Right atrium auricular region (tissue), 2 donors: ENCODE results near the gene ZNF334. TPM values are rescaled to one million over a fixed set of nuclear protein-coding genes. Genes with fewer than 3 reads are reported as not detected.

Experiments used
- DNase-seq: peaks from one replicate; pipeline ENCODE4 v3.0.0-alpha.2; 2019; ENCODE audit warnings: low spot score
- H3K27ac ChIP-seq, 2 donors: fragments of 200-600 bp; sonication (generic); 1 replicate in 1 of 2; 2 replicates in 1 of 2; pipeline ENCODE4 v1.5.1; 2016 to 2019
- H3K27me3 ChIP-seq, 2 donors: fragments of 200-600 bp; sonication (generic); one replicate each; pipeline versions ENCODE4 v1.5.1 to v1.6.0; 2017 to 2019
- H3K36me3 ChIP-seq: fragments of 200-600 bp; sonication (generic); one replicate; pipeline ENCODE4 v1.5.1; 2016
- H3K4me1 ChIP-seq, 2 donors: fragments of 200-600 bp; sonication (generic); one replicate each; pipeline versions ENCODE4 v1.5.1 to v1.6.0; 2017 to 2019
- H3K4me3 ChIP-seq, 2 donors: fragments of 200-600 bp; sonication (generic); 1 replicate in 1 of 2; 2 replicates in 1 of 2; pipeline ENCODE4 v1.5.1; 2017 to 2019; ENCODE audit warnings: mild to moderate bottlenecking in 1 of 2, moderate library complexity in 1 of 2
- H3K9me3 ChIP-seq, 2 donors: fragments of 200-600 bp; sonication (generic); one replicate each; pipeline ENCODE4 v1.5.1; 2019
- CTCF ChIP-seq, 2 donors: fragments of 200-600 bp; sonication (generic); IDR thresholded peaks; one replicate each; pipeline ENCODE4 v1.5.1; 2019; ENCODE audit warnings: antibody characterized with exemption in 2 of 2
- total RNA-seq, 2 donors: library from RNA; depleted of rRNA; stranded (reverse); fragments of >200 nt; gene quantifications; one replicate each; pipeline ENCODE4 v1.1.0, GENCODE V29; 2016

The ZNF334 gene
- total RNA-seq, 2 donors from 2014 or later = 0.79 to 1.3 TPM

GRCh38 chr20:46552460-46553420, 39.4 kb upstream of the ZNF334 start:
- Histone ChIP-seq H3K36me3 (no peaks in the 10 kb centered on the region), H3K27ac (no peak overlapping the region), H3K9me3 (no peaks in the 10 kb centered on the region), H3K4me1 (no peaks in the 10 kb centered on the region), H3K27me3 (no peaks in the 10 kb centered on the region), H3K4me3 (no peak overlapping the region)
- no peak for TF ChIP-seq CTCF (IDR thresholded peaks at IDR 0.05)
- no peak for DNase-seq

- H3K36me3 ChIP-seq = no peaks in the 10 kb centered on the region
- no peaks in the 10 kb centered on the region for H3K27me3 ChIP-seq
- H3K4me1 ChIP-seq = no peaks in the 10 kb centered on the region
- no peak for DNase-seq
- TF ChIP-seq CTCF (IDR thresholded peaks at IDR 0.05) = no peak
- H3K4me3 ChIP-seq = no peak overlapping the region
- H3K27ac ChIP-seq = no peak overlapping the region
- no peaks in the 10 kb centered on the region for H3K9me3 ChIP-seq
Measured at GRCh38 chr20:46551522-46552381, 38.4 kb upstream of the ZNF334 start.

GRCh38 chr20:46550461-46550860, 37.1 kb upstream of the ZNF334 start, which contains the start of gene OCSTAMP:
OCSTAMP (minus strand) TSS chr20:46550654; CDS start chr20:46550560, 94 bp downstream.
- H3K27ac ChIP-seq = no peak within 1 kb of the TSS
- no peaks in the 10 kb centered on the region for H3K9me3 ChIP-seq
- no peaks in the 10 kb centered on the region for H3K36me3 ChIP-seq
- H3K4me3 ChIP-seq = no peak within 1 kb of the TSS
- no peaks in the 10 kb centered on the region for H3K27me3 ChIP-seq
- DNase-seq = no peak
- no peak for TF ChIP-seq CTCF (IDR thresholded peaks at IDR 0.05)
- H3K4me1 ChIP-seq = no peaks in the 10 kb centered on the region

GRCh38 chr20:46549188-46549972, 36.0 kb upstream of the ZNF334 start:
- Histone ChIP-seq H3K9me3 (no peaks in the 10 kb centered on the region), H3K27ac (no peak overlapping the region), H3K27me3 (no peaks in the 10 kb centered on the region), H3K36me3 (no peaks in the 10 kb centered on the region), H3K4me3 (no peak overlapping the region), H3K4me1 (no peaks in the 10 kb centered on the region)
- no peak for DNase-seq
- TF ChIP-seq CTCF (IDR thresholded peaks at IDR 0.05) = no peak

- H3K9me3 ChIP-seq = no peaks in the 10 kb centered on the region
- no peak for TF ChIP-seq CTCF (IDR thresholded peaks at IDR 0.05)
- no peaks in the 10 kb centered on the region for H3K27me3 ChIP-seq
- no peak for DNase-seq
- H3K36me3 ChIP-seq = no peaks in the 10 kb centered on the region
- no peak overlapping the region for H3K4me3 ChIP-seq
- no peak overlapping the region for H3K27ac ChIP-seq
- H3K4me1 ChIP-seq = no peaks in the 10 kb centered on the region
Measured at GRCh38 chr20:46548688-46549087, 35.3 kb upstream of the ZNF334 start.
